Hepatocyte (in vitro differentiated cells): Measurements from ENCODE around the gene TRA2B.
"Not testable (repeated sequence)": the region's sequence is repeated elsewhere in the genome, so short reads cannot be mapped to it uniquely, and the experiment has no call there.

Experiments used
- CTCF ChIP-seq: fragments of 200-600 bp; sonication (generic); IDR thresholded peaks from 2 replicates; pipeline ENCODE4 v1.5.1; 2016; ENCODE audit warnings: antibody characterized with exemption, mild to moderate bottlenecking; ENCODE audit not compliant: poor library complexity
- EZH2 ChIP-seq: fragments of 200-600 bp; sonication (generic); IDR thresholded peaks from 2 replicates; pipeline ENCODE4 v1.6.1; 2016; ENCODE audit warnings: antibody characterized with exemption, mild to moderate bottlenecking, borderline replicate concordance

- TF ChIP-seq CTCF, EZH2: not testable (repeated sequence)
Observed at GRCh38 chr3:185910322-185911075, 27.3 kb downstream of the TRA2B start.
